Neural progenitor cell (in vitro differentiated cells): ENCODE measurements around the gene RAMAC.

Experiments used
- CTCF ChIP-seq: fragments of 200-600 bp; sonication (generic); IDR thresholded peaks from 2 replicates; pipeline ENCODE4 v1.5.1; 2017; ENCODE audit warnings: antibody characterized with exemption, mild to moderate bottlenecking
- EZH2 ChIP-seq: fragments of 200-600 bp; sonication (generic); IDR thresholded peaks from 2 replicates; pipeline ENCODE4 v1.6.1; 2017; ENCODE audit warnings: antibody characterized with exemption, mild to moderate bottlenecking, moderate library complexity

- TF ChIP-seq CTCF (no peak), EZH2 (no peak)
Measured at GRCh38 chr15:82970078-82970686, 15.8 kb upstream of the RAMAC start.
